ENCODE results near the gene EPB41L3. TPM values are rescaled to one million over a fixed set of nuclear protein-coding genes. Genes with fewer than 3 reads are reported as not detected.

Gene EPB41L3
- polyA plus RNA-seq, 1 donor from 2014 or later = 19.6 TPM

GRCh38 chr18:5529471-5529870 lies 14.3 kb downstream of the EPB41L3 start:
- H3K9ac ChIP-seq (ENCODE audit: low read length) = no peak overlapping the region
- H3K9me3 ChIP-seq (ENCODE audit: low read length) = no peaks in the 10 kb centered on the region
- H3K36me3 ChIP-seq (ENCODE audit: insufficient read depth, low read length) = no peaks in the 10 kb centered on the region
- no peak overlapping the region for H2AFZ ChIP-seq (ENCODE audit: low read depth, low read length)
- H3K9me2 ChIP-seq (ENCODE audit: insufficient read depth, low read length) = no peaks in the 10 kb centered on the region
- H4K20me1 ChIP-seq (ENCODE audit: insufficient read depth) = no peaks in the 10 kb centered on the region
- no peak for TF ChIP-seq MXI1 (conservative IDR thresholded peaks at IDR 0.05; ENCODE audit: poor library complexity, severe bottlenecking)
- TF ChIP-seq EP300 (conservative IDR thresholded peaks at IDR 0.05; ENCODE audit: poor library complexity, severe bottlenecking) = no peak
- TF ChIP-seq, protein P1, sequence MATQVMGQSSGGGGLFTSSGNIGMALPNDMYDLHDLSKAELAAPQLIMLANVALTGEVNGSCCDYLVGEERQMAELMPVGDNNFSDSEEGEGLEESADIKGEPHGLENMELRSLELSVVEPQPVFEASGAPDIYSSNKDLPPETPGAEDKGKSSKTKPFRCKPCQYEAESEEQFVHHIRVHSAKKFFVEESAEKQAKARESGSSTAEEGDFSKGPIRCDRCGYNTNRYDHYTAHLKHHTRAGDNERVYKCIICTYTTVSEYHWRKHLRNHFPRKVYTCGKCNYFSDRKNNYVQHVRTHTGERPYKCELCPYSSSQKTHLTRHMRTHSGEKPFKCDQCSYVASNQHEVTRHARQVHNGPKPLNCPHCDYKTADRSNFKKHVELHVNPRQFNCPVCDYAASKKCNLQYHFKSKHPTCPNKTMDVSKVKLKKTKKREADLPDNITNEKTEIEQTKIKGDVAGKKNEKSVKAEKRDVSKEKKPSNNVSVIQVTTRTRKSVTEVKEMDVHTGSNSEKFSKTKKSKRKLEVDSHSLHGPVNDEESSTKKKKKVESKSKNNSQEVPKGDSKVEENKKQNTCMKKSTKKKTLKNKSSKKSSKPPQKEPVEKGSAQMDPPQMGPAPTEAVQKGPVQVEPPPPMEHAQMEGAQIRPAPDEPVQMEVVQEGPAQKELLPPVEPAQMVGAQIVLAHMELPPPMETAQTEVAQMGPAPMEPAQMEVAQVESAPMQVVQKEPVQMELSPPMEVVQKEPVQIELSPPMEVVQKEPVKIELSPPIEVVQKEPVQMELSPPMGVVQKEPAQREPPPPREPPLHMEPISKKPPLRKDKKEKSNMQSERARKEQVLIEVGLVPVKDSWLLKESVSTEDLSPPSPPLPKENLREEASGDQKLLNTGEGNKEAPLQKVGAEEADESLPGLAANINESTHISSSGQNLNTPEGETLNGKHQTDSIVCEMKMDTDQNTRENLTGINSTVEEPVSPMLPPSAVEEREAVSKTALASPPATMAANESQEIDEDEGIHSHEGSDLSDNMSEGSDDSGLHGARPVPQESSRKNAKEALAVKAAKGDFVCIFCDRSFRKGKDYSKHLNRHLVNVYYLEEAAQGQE (IDR thresholded peaks at IDR 0.05; ENCODE audit: borderline replicate concordance) = no peak
- no peak for TF ChIP-seq EZH2 (IDR thresholded peaks at IDR 0.05; ENCODE audit: borderline replicate concordance, insufficient read depth, low read length, poor library complexity, severe bottlenecking)
- no peak for TF ChIP-seq CTCF (IDR thresholded peaks at IDR 0.05; ENCODE audit: poor library complexity, severe bottlenecking)
- no peak for TF ChIP-seq RAD21 (conservative IDR thresholded peaks at IDR 0.05)
- TF ChIP-seq TAF1 (IDR thresholded peaks at IDR 0.05; ENCODE audit: low read depth) = no peak
- TF ChIP-seq POLR2AphosphoS5 (IDR thresholded peaks at IDR 0.05) = no peak
- H3K4me3 ChIP-seq (ENCODE audit: low read length) = no peak overlapping the region
- H3K27ac ChIP-seq (ENCODE audit: low read length) = no peak overlapping the region
- H3K4me2 ChIP-seq (ENCODE audit: low read length) = no peak overlapping the region
- no peaks in the 10 kb centered on the region for H3K79me2 ChIP-seq (replicated peaks; ENCODE audit: insufficient read depth, low read length)
- no peaks in the 10 kb centered on the region for H3K27me3 ChIP-seq (ENCODE audit: insufficient read depth, low read depth, low read length)
- no peaks in the 10 kb centered on the region for H3F3A ChIP-seq (ENCODE audit: insufficient read depth, low read length, poor library complexity, severe bottlenecking)

DNA sequence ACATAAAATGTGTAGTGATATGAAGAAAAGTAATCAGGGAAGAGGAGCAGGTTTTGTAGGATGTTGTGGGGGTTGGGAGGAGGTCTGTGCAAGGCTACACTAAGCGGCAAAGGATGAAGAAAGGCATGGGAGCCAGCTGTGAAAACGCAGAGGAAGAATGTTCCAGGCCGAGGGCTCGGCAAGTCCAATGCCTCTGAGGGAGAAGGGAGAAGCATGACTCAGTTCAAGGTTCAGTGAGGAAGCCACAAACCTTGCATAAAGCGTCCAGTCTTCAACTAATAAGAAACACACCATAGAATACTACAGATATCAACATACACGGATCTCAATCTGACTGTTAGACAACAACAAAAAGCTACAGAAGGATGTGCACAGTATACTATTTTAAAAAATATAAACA lies 16.2 kb downstream of the EPB41L3 start:
- no peaks in the 10 kb centered on the region for H3K36me3 ChIP-seq (ENCODE audit: insufficient read depth, low read length)
- H3K27me3 ChIP-seq (ENCODE audit: insufficient read depth, low read depth, low read length) = no peaks in the 10 kb centered on the region
- no peaks in the 10 kb centered on the region for H4K20me1 ChIP-seq (ENCODE audit: insufficient read depth)
- no peak overlapping the region for H3K27ac ChIP-seq (ENCODE audit: low read length)
- no peaks in the 10 kb centered on the region for H3K9me3 ChIP-seq (ENCODE audit: low read length)
- no peaks in the 10 kb centered on the region for H3K79me2 ChIP-seq (replicated peaks; ENCODE audit: insufficient read depth, low read length)
- no peak overlapping the region for H2AFZ ChIP-seq (ENCODE audit: low read depth, low read length)
- no peaks in the 10 kb centered on the region for H3K9me2 ChIP-seq (ENCODE audit: insufficient read depth, low read length)
- no peaks in the 10 kb centered on the region for H3F3A ChIP-seq (ENCODE audit: insufficient read depth, low read length, poor library complexity, severe bottlenecking)
- no peak overlapping the region for H3K4me2 ChIP-seq (ENCODE audit: low read length)
- H3K4me3 ChIP-seq (ENCODE audit: low read length) = no peak overlapping the region
- no peak for TF ChIP-seq CTCF (IDR thresholded peaks at IDR 0.05; ENCODE audit: poor library complexity, severe bottlenecking)
- no peak for TF ChIP-seq RAD21 (conservative IDR thresholded peaks at IDR 0.05)
- no peak for TF ChIP-seq POLR2AphosphoS5 (IDR thresholded peaks at IDR 0.05)
- TF ChIP-seq EZH2 (IDR thresholded peaks at IDR 0.05; ENCODE audit: borderline replicate concordance, insufficient read depth, low read length, poor library complexity, severe bottlenecking) = no peak
- TF ChIP-seq EP300 (conservative IDR thresholded peaks at IDR 0.05; ENCODE audit: poor library complexity, severe bottlenecking) = no peak
- no peak for TF ChIP-seq SMC3 (conservative IDR thresholded peaks at IDR 0.05; ENCODE audit: poor library complexity)
- TF ChIP-seq, protein P1 (IDR thresholded peaks at IDR 0.05; ENCODE audit: borderline replicate concordance) = no peak
- TF ChIP-seq MXI1 (conservative IDR thresholded peaks at IDR 0.05; ENCODE audit: poor library complexity, severe bottlenecking) = no peak
- no peak for TF ChIP-seq TAF1 (IDR thresholded peaks at IDR 0.05; ENCODE audit: low read depth)
- no peak overlapping the region for H3K9ac ChIP-seq (ENCODE audit: low read length)

Measured in neural cell (in vitro differentiated cells).